ENCODE data around the gene CLNS1A. TPM values are rescaled to one million over a fixed set of nuclear protein-coding genes. Genes with fewer than 3 reads are reported as not detected.

CLNS1A gene
- polyA plus RNA-seq (2013, experiment 1 of 2) = 103 TPM
- polyA plus RNA-seq (2013, experiment 2 of 2) = 103 TPM

GRCh38 chr11:77637345-77638165 lies at the start of gene CLNS1A:
TSS of gene CLNS1A (minus strand) at chr11:77637794. CDS start at chr11:77637714, 80 bp downstream.
- Histone ChIP-seq H3K79me1 (ENCODE audit: low read depth, low read length) (peaks cover 10% of the 10 kb centered on the region), H3K4me3 (ENCODE audit: low read length in 2 of 2) (peak within 1 kb of the TSS; percentile 94 to 95), H4K8ac (ENCODE audit: low read depth, low read length) (peak within 1 kb of the TSS; percentile 74), H2BK120ac (ENCODE audit: low read depth, low read length) (no peak within 1 kb of the TSS), H2AK5ac (ENCODE audit: low read depth, low read length) (no peak within 1 kb of the TSS), H4K91ac (ENCODE audit: low read depth, low read length, poor library complexity) (no peak within 1 kb of the TSS), H3K18ac (ENCODE audit: low read length) (peak within 1 kb of the TSS; percentile 95), H3K4ac (ENCODE audit: low read length) (no peak within 1 kb of the TSS), H3K9me3 (replicated peaks in 1 of 2; ENCODE audit: control insufficient read depth in 2 of 2, insufficient read depth in 1 of 2, low read depth in 1 of 2, low read length in 2 of 2) (peaks cover 0 to 6% of the 10 kb centered on the region in 2 donors), H3K23ac (ENCODE audit: low read depth, low read length, poor library complexity) (peak within 1 kb of the TSS; percentile 88), H3K9ac (ENCODE audit: low read depth, low read length, poor library complexity) (peak within 1 kb of the TSS; percentile 91), H3K4me1 (ENCODE audit: control insufficient read depth in 2 of 2, insufficient read depth in 1 of 2, low read depth in 1 of 2, low read length in 2 of 2) (peaks cover 5 to 6% of the 10 kb centered on the region in 2 donors), H2BK15ac (ENCODE audit: low read length) (no peak within 1 kb of the TSS), H3K14ac (ENCODE audit: low read length) (no peak within 1 kb of the TSS), H3K27ac (replicated peaks; ENCODE audit: low read length) (peak within 1 kb of the TSS; percentile 77), H2BK12ac (ENCODE audit: low read length) (no peak within 1 kb of the TSS), H3K27me3 (ENCODE audit: control insufficient read depth in 3 of 3, insufficient read depth in 3 of 3, low read depth in 1 of 3, low read length in 3 of 3) (no peaks in the 10 kb centered on the region), H2AFZ (ENCODE audit: low read length) (peak within 1 kb of the TSS; percentile 95), H3K36me3 (replicated peaks in 1 of 2; ENCODE audit: control insufficient read depth in 2 of 2, insufficient read depth in 2 of 2, low read length in 2 of 2) (peaks cover 3 to 27% of the 10 kb centered on the region in 2 donors), H2BK5ac (ENCODE audit: low read length) (no peak within 1 kb of the TSS), H3K4me2 (ENCODE audit: insufficient read depth, low read length, poor library complexity, severe bottlenecking) (peak within 1 kb of the TSS; percentile 75)
- peak; percentile 58 for DNase-seq (ENCODE audit: low spot score)
- WGBS, 2 donors (ENCODE audit: extremely low coverage in 2 of 2, insufficient read length in 2 of 2, insufficient replicate concordance in 1 of 2) = no CpG with 5 or more reads among the region's 41 CpGs

GRCh38 chr11:77687088-77687487 lies 49.5 kb upstream of the CLNS1A start:
- H3K4ac ChIP-seq (ENCODE audit: low read length) = no peak overlapping the region
- H3K27me3 ChIP-seq (ENCODE audit: control insufficient read depth in 3 of 3, insufficient read depth in 3 of 3, low read depth in 1 of 3, low read length in 3 of 3) = no peaks in the 10 kb centered on the region
- peaks cover 12 to 99% of the 10 kb centered on the region in 2 donors for H3K36me3 ChIP-seq (replicated peaks in 1 of 2; ENCODE audit: control insufficient read depth in 2 of 2, insufficient read depth in 2 of 2, low read length in 2 of 2)
- H3K4me1 ChIP-seq (ENCODE audit: control insufficient read depth in 2 of 2, insufficient read depth in 1 of 2, low read depth in 1 of 2, low read length in 2 of 2) = no peaks in the 10 kb centered on the region
- no peak overlapping the region for H3K4me3 ChIP-seq (ENCODE audit: low read length in 2 of 2)
- H2BK120ac ChIP-seq (ENCODE audit: low read depth, low read length) = no peak overlapping the region
- H2BK15ac ChIP-seq (ENCODE audit: low read length) = no peak overlapping the region
- H4K8ac ChIP-seq (ENCODE audit: low read depth, low read length) = no peak overlapping the region
- no peaks in the 10 kb centered on the region for H3K9me3 ChIP-seq (replicated peaks in 1 of 2; ENCODE audit: control insufficient read depth in 2 of 2, insufficient read depth in 1 of 2, low read depth in 1 of 2, low read length in 2 of 2)
- no peak overlapping the region for H2BK12ac ChIP-seq (ENCODE audit: low read length)
- H3K18ac ChIP-seq (ENCODE audit: low read length) = no peak overlapping the region
- no peak overlapping the region for H2AK5ac ChIP-seq (ENCODE audit: low read depth, low read length)
- H3K79me1 ChIP-seq (ENCODE audit: low read depth, low read length) = no peaks in the 10 kb centered on the region
- DNase-seq (ENCODE audit: low spot score) = no peak
- no peak overlapping the region for H4K91ac ChIP-seq (ENCODE audit: low read depth, low read length, poor library complexity)
- no peak overlapping the region for H3K23ac ChIP-seq (ENCODE audit: low read depth, low read length, poor library complexity)
- no peak overlapping the region for H3K9ac ChIP-seq (ENCODE audit: low read depth, low read length, poor library complexity)
- H3K4me2 ChIP-seq (ENCODE audit: insufficient read depth, low read length, poor library complexity, severe bottlenecking) = no peak overlapping the region
- no peak overlapping the region for H3K14ac ChIP-seq (ENCODE audit: low read length)
- H3K27ac ChIP-seq (replicated peaks; ENCODE audit: low read length) = no peak overlapping the region
- no peak overlapping the region for H2AFZ ChIP-seq (ENCODE audit: low read length)
- no peak overlapping the region for H2BK5ac ChIP-seq (ENCODE audit: low read length)

- WGBS, 2 donors (ENCODE audit: extremely low coverage in 2 of 2, insufficient read length in 2 of 2, insufficient replicate concordance in 1 of 2) = no CpG with 5 or more reads among the region's 3 CpGs
These were observed 39.5 kb upstream of the CLNS1A start for GRCh38 chr11:77677138-77677537.

GRCh38 chr11:77672264-77672663 lies 34.7 kb upstream of the CLNS1A start:
- no peak overlapping the region for H3K4ac ChIP-seq (ENCODE audit: low read length)
- H4K91ac ChIP-seq (ENCODE audit: low read depth, low read length, poor library complexity) = no peak overlapping the region
- H3K9me3 ChIP-seq (replicated peaks in 1 of 2; ENCODE audit: control insufficient read depth in 2 of 2, insufficient read depth in 1 of 2, low read depth in 1 of 2, low read length in 2 of 2) = no peaks in the 10 kb centered on the region
- H3K4me1 ChIP-seq (ENCODE audit: control insufficient read depth in 2 of 2, insufficient read depth in 1 of 2, low read depth in 1 of 2, low read length in 2 of 2) = no peaks in the 10 kb centered on the region
- no peaks in the 10 kb centered on the region for H3K79me1 ChIP-seq (ENCODE audit: low read depth, low read length)
- H3K27me3 ChIP-seq (ENCODE audit: control insufficient read depth in 3 of 3, insufficient read depth in 3 of 3, low read depth in 1 of 3, low read length in 3 of 3) = no peaks in the 10 kb centered on the region
- no peak overlapping the region for H2BK15ac ChIP-seq (ENCODE audit: low read length)
- no peak overlapping the region for H3K27ac ChIP-seq (replicated peaks; ENCODE audit: low read length)
- H3K18ac ChIP-seq (ENCODE audit: low read length) = no peak overlapping the region
- H3K9ac ChIP-seq (ENCODE audit: low read depth, low read length, poor library complexity) = no peak overlapping the region
- WGBS, 2 donors (ENCODE audit: extremely low coverage in 2 of 2, insufficient read length in 2 of 2, insufficient replicate concordance in 1 of 2) = no CpG with 5 or more reads among the region's 1 CpG
- no peak for DNase-seq (ENCODE audit: low spot score)
- no peak overlapping the region for H2BK120ac ChIP-seq (ENCODE audit: low read depth, low read length)
- no peak overlapping the region for H3K14ac ChIP-seq (ENCODE audit: low read length)
- no peak overlapping the region for H3K4me3 ChIP-seq (ENCODE audit: low read length in 2 of 2)
- H2BK5ac ChIP-seq (ENCODE audit: low read length) = no peak overlapping the region
- peaks cover 34 to 96% of the 10 kb centered on the region in 2 donors for H3K36me3 ChIP-seq (replicated peaks in 1 of 2; ENCODE audit: control insufficient read depth in 2 of 2, insufficient read depth in 2 of 2, low read length in 2 of 2)
- H2AFZ ChIP-seq (ENCODE audit: low read length) = no peak overlapping the region
- H2AK5ac ChIP-seq (ENCODE audit: low read depth, low read length) = no peak overlapping the region
- no peak overlapping the region for H2BK12ac ChIP-seq (ENCODE audit: low read length)
- H3K23ac ChIP-seq (ENCODE audit: low read depth, low read length, poor library complexity) = no peak overlapping the region
- H4K8ac ChIP-seq (ENCODE audit: low read depth, low read length) = no peak overlapping the region
- H3K4me2 ChIP-seq (ENCODE audit: insufficient read depth, low read length, poor library complexity, severe bottlenecking) = no peak overlapping the region

More at GRCh38 chr11:77677138-77677537, 39.5 kb upstream of the CLNS1A start:
- Histone ChIP-seq H2BK120ac (ENCODE audit: low read depth, low read length) (no peak overlapping the region), H3K14ac (ENCODE audit: low read length) (no peak overlapping the region), H4K91ac (ENCODE audit: low read depth, low read length, poor library complexity) (no peak overlapping the region), H3K23ac (ENCODE audit: low read depth, low read length, poor library complexity) (no peak overlapping the region), H3K36me3 (replicated peaks in 1 of 2; ENCODE audit: control insufficient read depth in 2 of 2, insufficient read depth in 2 of 2, low read length in 2 of 2) (peaks cover 16 to 95% of the 10 kb centered on the region in 2 donors), H2BK5ac (ENCODE audit: low read length) (no peak overlapping the region), H2BK12ac (ENCODE audit: low read length) (no peak overlapping the region), H3K9me3 (replicated peaks in 1 of 2; ENCODE audit: control insufficient read depth in 2 of 2, insufficient read depth in 1 of 2, low read depth in 1 of 2, low read length in 2 of 2) (no peaks in the 10 kb centered on the region), H3K9ac (ENCODE audit: low read depth, low read length, poor library complexity) (no peak overlapping the region), H3K4me1 (ENCODE audit: control insufficient read depth in 2 of 2, insufficient read depth in 1 of 2, low read depth in 1 of 2, low read length in 2 of 2) (no peaks in the 10 kb centered on the region), H3K4me3 (ENCODE audit: low read length in 2 of 2) (no peak overlapping the region), H3K4ac (ENCODE audit: low read length) (no peak overlapping the region), H2AK5ac (ENCODE audit: low read depth, low read length) (no peak overlapping the region), H3K27me3 (ENCODE audit: control insufficient read depth in 3 of 3, insufficient read depth in 3 of 3, low read depth in 1 of 3, low read length in 3 of 3) (no peaks in the 10 kb centered on the region), H3K27ac (replicated peaks; ENCODE audit: low read length) (no peak overlapping the region), H3K79me1 (ENCODE audit: low read depth, low read length) (no peaks in the 10 kb centered on the region), H4K8ac (ENCODE audit: low read depth, low read length) (no peak overlapping the region), H3K18ac (ENCODE audit: low read length) (no peak overlapping the region), H2AFZ (ENCODE audit: low read length) (no peak overlapping the region), H2BK15ac (ENCODE audit: low read length) (no peak overlapping the region), H3K4me2 (ENCODE audit: insufficient read depth, low read length, poor library complexity, severe bottlenecking) (no peak overlapping the region)
- DNase-seq (ENCODE audit: low spot score) = no peak

Measured in neuronal stem cell (in vitro differentiated cells).